Natural killer cell (primary cell): ENCODE measurements around the gene C1orf52. TPM values are rescaled to one million over a fixed set of nuclear protein-coding genes. Genes with fewer than 3 reads are reported as not detected.

Source experiments
- ATAC-seq, 3 donors: fragments of 150-1000 bp in 2 of 3; fragments of 200-7000 bp in 1 of 3; cut with Tn5 transposase; 1 replicate in 1 of 3; 2 replicates in 2 of 3; pipeline ENCODE4 v1.10.0; 2021; ENCODE audit warnings: mild to moderate bottlenecking in 2 of 3, moderate library complexity in 2 of 3
- DNase-seq, 2 donors: peaks; one replicate each; pipeline versions ENCODE4 v3.0.0 to v3.0.0-alpha.2; 2013 to 2021; ENCODE audit warnings: mixed read lengths in 1 of 2
- H3K27ac ChIP-seq: one replicate; pipeline ENCODE4 v1.5.1; 2013; ENCODE audit warnings: mild to moderate bottlenecking, low read length
- H3K27me3 ChIP-seq: one replicate; pipeline ENCODE4 v1.6.1; 2013; ENCODE audit warnings: low read length; ENCODE audit not compliant: control insufficient read depth, insufficient read depth
- H3K36me3 ChIP-seq: one replicate; pipeline ENCODE4 v1.6.1; 2013; ENCODE audit warnings: low read length; ENCODE audit not compliant: control insufficient read depth, insufficient read depth
- H3K4me1 ChIP-seq: one replicate; pipeline ENCODE4 v1.6.1; 2013; ENCODE audit warnings: low read length; ENCODE audit not compliant: control insufficient read depth, insufficient read depth
- H3K4me3 ChIP-seq: one replicate; pipeline ENCODE4 v1.5.1; 2013; ENCODE audit warnings: low read length
- H3K9me3 ChIP-seq: one replicate; pipeline ENCODE4 v1.6.1; 2013; ENCODE audit warnings: low read length; ENCODE audit not compliant: control insufficient read depth, insufficient read depth
- H3K27ac Mint-ChIP-seq, 2 donors: one replicate each; pipeline ENCODE4 v1.8.0; 2022; ENCODE audit warnings: mild to moderate bottlenecking in 2 of 2, mixed read lengths in 2 of 2, moderate library complexity in 1 of 2
- H3K27me3 Mint-ChIP-seq, 2 donors: one replicate each; pipeline ENCODE4 v1.8.0; 2022; ENCODE audit warnings: low read depth in 2 of 2, mixed read lengths in 2 of 2
- H3K36me3 Mint-ChIP-seq: one replicate; pipeline ENCODE4 v1.8.0; 2022; ENCODE audit warnings: mixed read lengths
- H3K4me1 Mint-ChIP-seq, 2 donors: one replicate each; pipeline ENCODE4 v1.8.0; 2022; ENCODE audit warnings: mixed read lengths in 2 of 2
- H3K4me3 Mint-ChIP-seq: one replicate; pipeline ENCODE4 v1.8.0; 2022; ENCODE audit warnings: mild to moderate bottlenecking, moderate library complexity, mixed read lengths
- H3K9me3 Mint-ChIP-seq, 2 donors: one replicate each; pipeline ENCODE4 v1.8.0; 2022; ENCODE audit warnings: mixed read lengths in 2 of 2
- WGBS: methylation state at CpG from one replicate; pipeline ENCODE4 v1.1.7; 2013; ENCODE audit warnings: missing lambda C conversion rate; ENCODE audit not compliant: insufficient coverage; 5-methylcytosine and 5-hydroxymethylcytosine counted together
- intact Hi-C: fragments of 100-400 bp; cut with micrococcal nuclease; formaldehyde crosslinking; loops from one replicate; pipeline ENCODE4 v1.14.2; 2022
- total RNA-seq, 4 donors: library from RNA; stranded (reverse); fragments of 120-200 nt in 1 of 4; gene quantifications; one replicate each; pipeline versions ENCODE4 v1.2.3 to v1.2.4, GENCODE V29; 2013 to 2022
- TF ChIP-seq, protein P1 (sequence below): fragments of 200-600 bp; IDR thresholded peaks from one replicate; pipeline ENCODE4 v1.8.0; 2022; ENCODE audit warnings: antibody characterized with exemption

Gene C1orf52
- total RNA-seq, 3 donors from 2014 or later (not counting 1 experiment from before 2014, with no cell fraction given), result 50.6 to 67.3 (median 58.9) TPM

GRCh38 chr1:85276215-85276977 lies 16.9 kb upstream of the C1orf52 start, which contains the start of gene BCL10:
BCL10 (minus strand) TSS chr1:85276632; CDS start chr1:85276352, 280 bp downstream.
- peaks cover 5 to 8% of the 10 kb centered on the region in 2 donors for H3K27me3 Mint-ChIP-seq
- intact Hi-C loops, result loop anchor here (1.0 to 10.0 kb wide), 3 partner anchors 17 to 1638 kb away; partner anchors contain the start of genes C1orf52, HS2ST1 and SELENOF
- DNase-seq, result peak; percentile 97 to 99

GRCh38 chr1:85275701-85276214 lies 16.3 kb upstream of the C1orf52 start:
- peak overlapping the region; percentile 88 to 90 for H3K27ac Mint-ChIP-seq
- Histone ChIP-seq H3K36me3 (peaks cover 10% of the 10 kb centered on the region), H3K4me1 (peaks cover 9% of the 10 kb centered on the region), H3K9me3 (no peaks in the 10 kb centered on the region), H3K4me3 (peak overlapping the region; percentile 63), H3K27me3 (no peaks in the 10 kb centered on the region), H3K27ac (peak overlapping the region; percentile 89)
- ATAC-seq (no peak), DNase-seq (peak; percentile 29 to 68)
- intact Hi-C loops, result loop anchor here (1.0 to 10.0 kb wide), 3 partner anchors 16 to 1639 kb away; partner anchors contain the start of genes C1orf52, HS2ST1 and SELENOF
- H3K4me3 Mint-ChIP-seq, result peak overlapping the region; percentile 86
- no peaks in the 10 kb centered on the region for H3K36me3 Mint-ChIP-seq
- WGBS, result 3% methylated on average over 13 of the region's 13 CpGs
- peaks cover 4 to 5% of the 10 kb centered on the region in 2 donors for H3K27me3 Mint-ChIP-seq
- H3K9me3 Mint-ChIP-seq, result no peaks in the 10 kb centered on the region
- peaks cover 41% of the 10 kb centered on the region in 2 donors for H3K4me1 Mint-ChIP-seq
- TF ChIP-seq, protein P1, sequence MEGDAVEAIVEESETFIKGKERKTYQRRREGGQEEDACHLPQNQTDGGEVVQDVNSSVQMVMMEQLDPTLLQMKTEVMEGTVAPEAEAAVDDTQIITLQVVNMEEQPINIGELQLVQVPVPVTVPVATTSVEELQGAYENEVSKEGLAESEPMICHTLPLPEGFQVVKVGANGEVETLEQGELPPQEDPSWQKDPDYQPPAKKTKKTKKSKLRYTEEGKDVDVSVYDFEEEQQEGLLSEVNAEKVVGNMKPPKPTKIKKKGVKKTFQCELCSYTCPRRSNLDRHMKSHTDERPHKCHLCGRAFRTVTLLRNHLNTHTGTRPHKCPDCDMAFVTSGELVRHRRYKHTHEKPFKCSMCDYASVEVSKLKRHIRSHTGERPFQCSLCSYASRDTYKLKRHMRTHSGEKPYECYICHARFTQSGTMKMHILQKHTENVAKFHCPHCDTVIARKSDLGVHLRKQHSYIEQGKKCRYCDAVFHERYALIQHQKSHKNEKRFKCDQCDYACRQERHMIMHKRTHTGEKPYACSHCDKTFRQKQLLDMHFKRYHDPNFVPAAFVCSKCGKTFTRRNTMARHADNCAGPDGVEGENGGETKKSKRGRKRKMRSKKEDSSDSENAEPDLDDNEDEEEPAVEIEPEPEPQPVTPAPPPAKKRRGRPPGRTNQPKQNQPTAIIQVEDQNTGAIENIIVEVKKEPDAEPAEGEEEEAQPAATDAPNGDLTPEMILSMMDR, result no peak

More at GRCh38 chr1:85276215-85276977, 16.9 kb upstream of the C1orf52 start, which contains the start of gene BCL10:
- Mint-ChIP-seq H3K4me3 (peak within 1 kb of the TSS; percentile 86), H3K36me3 (no peaks in the 10 kb centered on the region), H3K27ac (peak within 1 kb of the TSS; percentile 88 to 90), H3K4me1 (peaks cover 36 to 37% of the 10 kb centered on the region in 2 donors), H3K9me3 (no peaks in the 10 kb centered on the region)
- Histone ChIP-seq H3K36me3 (peaks cover 5% of the 10 kb centered on the region), H3K4me1 (peaks cover 9% of the 10 kb centered on the region), H3K4me3 (peak within 1 kb of the TSS; percentile 63), H3K27me3 (no peaks in the 10 kb centered on the region), H3K27ac (peak within 1 kb of the TSS; percentile 89), H3K9me3 (no peaks in the 10 kb centered on the region)
- TF ChIP-seq, protein P1, result no peak
- ATAC-seq, result peak; percentile 94 to 99 (median 96)
- 0% methylated on average over 78 of the region's 78 CpGs for WGBS

DNA sequence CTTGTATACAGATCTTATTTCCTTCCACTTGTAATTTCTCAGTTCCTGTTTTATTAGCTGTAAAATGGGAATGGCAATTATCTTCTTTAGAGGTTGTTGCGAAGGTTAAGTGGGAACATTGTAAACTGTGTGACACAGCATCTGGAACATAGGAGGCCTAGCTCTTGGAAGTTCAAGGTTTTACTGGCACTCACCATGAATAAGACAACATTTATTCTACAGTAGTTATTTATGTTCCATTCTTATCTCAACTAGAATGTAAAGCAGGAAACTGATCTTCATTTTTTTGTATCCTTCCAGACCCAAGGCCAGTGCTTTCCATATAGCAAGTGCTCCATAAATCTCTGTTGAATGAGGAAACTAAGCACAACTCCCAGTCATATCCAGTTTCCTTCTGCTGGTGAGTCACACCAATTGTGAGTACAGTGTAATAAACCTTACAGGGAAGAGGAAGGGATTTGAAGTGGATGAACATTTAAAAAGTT lies 15.5 kb upstream of the C1orf52 start:
- Mint-ChIP-seq H3K9me3 (no peaks in the 10 kb centered on the region), H3K4me3 (peak overlapping the region; percentile 86), H3K27me3 (peaks cover 4 to 5% of the 10 kb centered on the region in 2 donors), H3K27ac (peak overlapping the region; percentile 88 to 90), H3K4me1 (peaks cover 42 to 43% of the 10 kb centered on the region in 2 donors), H3K36me3 (no peaks in the 10 kb centered on the region)
- peak overlapping the region; percentile 89 for H3K27ac ChIP-seq
- H3K9me3 ChIP-seq, result no peaks in the 10 kb centered on the region
- ATAC-seq (no peak), DNase-seq (no peak)
- H3K36me3 ChIP-seq, result peaks cover 16% of the 10 kb centered on the region
- intact Hi-C loops, result loop anchor here (10.0 kb wide), 1 partner anchor 1640 kb away; the partner anchor contains the start of genes HS2ST1 and SELENOF
- H3K27me3 ChIP-seq, result no peaks in the 10 kb centered on the region
- peak overlapping the region; percentile 63 for H3K4me3 ChIP-seq
- WGBS, result 71% methylated on average over 1 of the region's 1 CpG
- TF ChIP-seq, protein P1, result no peak
- H3K4me1 ChIP-seq, result peaks cover 9% of the 10 kb centered on the region
